VCaP (cell line): ENCODE measurements around the gene DHX8.
"Not testable (repeated sequence)": the region's sequence is repeated elsewhere in the genome, so short reads cannot be mapped to it uniquely, and the experiment has no call there.

Experiments used
- H3K27ac ChIP-seq: fragments of 450-650 bp; 2 replicates; pipeline ENCODE4 v1.5.1; 2017
- CTCF ChIP-seq: fragments of 450-650 bp; conservative IDR thresholded peaks from 2 replicates; pipeline ENCODE4 v1.5.1; 2017; ENCODE audit warnings: mild to moderate bottlenecking, moderate library complexity

The DHX8 gene

GRCh38 chr17:43465049-43465448 is 18.7 kb upstream of the DHX8 start:
- TF ChIP-seq CTCF = no peak
- no peak overlapping the region for H3K27ac ChIP-seq

GRCh38 chr17:43467981-43468581 is 15.7 kb upstream of the DHX8 start:
- no peak overlapping the region for H3K27ac ChIP-seq
- TF ChIP-seq CTCF = no peak

DNA sequence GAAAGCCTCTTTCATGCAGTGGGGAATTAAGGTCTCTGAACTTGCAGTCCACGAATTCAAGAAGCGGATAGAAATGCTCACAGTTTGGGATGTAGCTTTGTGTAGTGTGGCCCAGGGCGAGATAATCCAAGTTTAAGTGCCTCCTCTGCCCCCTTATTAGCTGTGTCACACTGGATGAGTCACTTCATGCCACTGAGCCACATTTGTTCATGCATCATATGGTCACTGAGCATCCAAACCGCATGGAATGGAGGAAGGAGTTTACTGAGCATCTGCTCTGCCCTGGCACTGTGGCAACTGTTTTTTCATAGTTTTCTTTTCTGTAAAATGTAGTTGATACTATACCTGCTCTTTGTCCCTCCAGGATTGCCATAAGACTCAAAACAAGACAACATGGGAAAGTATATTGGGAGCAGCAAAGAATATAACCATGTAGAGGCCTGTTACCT is 15.1 kb upstream of the DHX8 start:
- no peak overlapping the region for H3K27ac ChIP-seq

GRCh38 chr17:43469145-43469544 is 14.6 kb upstream of the DHX8 start:
- H3K27ac ChIP-seq = no peak overlapping the region
- TF ChIP-seq CTCF = no peak

More for the DNA sequence above, 15.1 kb upstream of the DHX8 start:
- no peak for TF ChIP-seq CTCF

DNA sequence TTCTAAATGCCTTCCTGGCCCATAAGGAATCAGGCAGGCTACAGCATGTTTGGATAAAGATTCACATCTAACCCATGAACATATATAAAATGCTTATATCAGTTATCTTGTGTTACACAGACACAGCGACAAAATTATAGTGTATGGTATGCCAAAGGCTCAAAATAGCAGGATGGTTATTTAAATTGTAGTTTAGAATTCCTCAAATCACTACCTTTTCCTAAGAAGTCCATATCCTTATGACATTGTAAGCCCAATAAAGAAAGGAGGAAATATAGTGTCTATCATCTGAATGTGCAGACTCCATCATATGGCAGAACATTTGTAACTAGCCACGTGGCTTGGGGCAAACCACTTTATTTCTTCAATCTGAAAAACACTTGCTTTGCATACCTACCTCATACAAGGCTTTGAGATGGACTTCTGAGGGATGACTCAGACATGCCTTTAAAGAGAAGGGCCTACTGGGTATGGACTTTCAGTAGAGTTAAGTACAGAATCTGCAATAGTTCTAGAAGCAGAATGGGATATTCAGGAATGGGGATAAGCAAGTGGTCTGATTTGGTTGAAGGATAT is 12.1 kb upstream of the DHX8 start:
- H3K27ac ChIP-seq = no peak overlapping the region
- TF ChIP-seq CTCF = no peak

- no peak for TF ChIP-seq CTCF
- H3K27ac ChIP-seq = no peak overlapping the region
Measured at GRCh38 chr17:43475494-43476089, 8.2 kb upstream of the DHX8 start.

- not testable (repeated sequence) for H3K27ac ChIP-seq
Measured at GRCh38 chr17:43476306-43476705, 7.5 kb upstream of the DHX8 start.
